WTC11 (cell line): Measurements from ENCODE around the gene STYXL2. TPM values are rescaled to one million over a fixed set of nuclear protein-coding genes. Genes with fewer than 3 reads are reported as not detected.

Experiments
- ATAC-seq: fragments of 200-7000 bp; cut with Tn5 transposase; 2 replicates; pipeline ENCODE4 v1.10.0; 2021; ENCODE audit warnings: mild to moderate bottlenecking, moderate library complexity
- CTCF ChIA-PET: fragments of 300-600 bp; sonication (Branson Sonifier 250); formaldehyde crosslinking; loops from one replicate; lab custom pipeline; 2021; ENCODE audit warnings: antibody characterized with exemption; lab: Charles Lee
- POLR2A ChIA-PET: fragments of 350-600 bp; sonication (Branson Sonifier 250); formaldehyde crosslinking; loops from one replicate; lab custom pipeline; 2021; ENCODE audit warnings: antibody characterized with exemption; lab: Charles Lee
- DNase-seq: peaks from one replicate; pipeline ENCODE4 v3.0.0; 2021; ENCODE audit warnings: low spot score
- H3K27ac Mint-ChIP-seq: 2 replicates; pipeline ENCODE4 v1.8.0; 2021; ENCODE audit warnings: mixed read lengths
- H3K27me3 Mint-ChIP-seq: 2 replicates; pipeline ENCODE4 v1.8.0; 2021; ENCODE audit warnings: low read depth, mild to moderate bottlenecking, moderate library complexity, mixed read lengths
- H3K36me3 Mint-ChIP-seq: 2 replicates; pipeline ENCODE4 v1.8.0; 2021; ENCODE audit warnings: mixed read lengths
- H3K4me1 Mint-ChIP-seq: 2 replicates; pipeline ENCODE4 v1.8.0; 2022; ENCODE audit warnings: mixed read lengths
- H3K4me3 Mint-ChIP-seq: 2 replicates; pipeline ENCODE4 v1.8.0; 2021; ENCODE audit warnings: mild to moderate bottlenecking, moderate library complexity, mixed read lengths
- H3K9me3 Mint-ChIP-seq: 2 replicates; pipeline ENCODE4 v1.8.0; 2021; ENCODE audit warnings: mixed read lengths
- AR ChIP-seq: fragments of 250-450 bp; sonication (Bioruptor Pico); IDR thresholded peaks from 2 replicates; pipeline ENCODE4 v1.9.0; 2021; ENCODE audit warnings: mild to moderate bottlenecking
- ATF3 ChIP-seq: sonication (generic); formaldehyde crosslinking; conservative IDR thresholded peaks from 2 replicates; pipeline ENCODE4 v1.8.1; 2022; ENCODE audit warnings: mild to moderate bottlenecking, missing genetic modification reagents
- ESRRA ChIP-seq: sonication (generic); formaldehyde crosslinking; IDR thresholded peaks from 2 replicates; pipeline ENCODE4 v1.8.1; 2022; ENCODE audit warnings: mild to moderate bottlenecking, missing genetic modification reagents, borderline replicate concordance
- FOXJ3 ChIP-seq: sonication (generic); formaldehyde crosslinking; IDR thresholded peaks from 2 replicates; pipeline ENCODE4 v1.9.0; 2021; ENCODE audit warnings: missing genetic modification reagents, mild to moderate bottlenecking, borderline replicate concordance
- FOXP4 ChIP-seq: sonication (generic); formaldehyde crosslinking; IDR thresholded peaks from 2 replicates; pipeline ENCODE4 v1.8.0; 2022; ENCODE audit warnings: mild to moderate bottlenecking, missing genetic modification reagents
- GABPB1 ChIP-seq: sonication (generic); formaldehyde crosslinking; IDR thresholded peaks from 2 replicates; pipeline ENCODE4 v1.8.1; 2023; ENCODE audit warnings: mild to moderate bottlenecking, missing genetic modification reagents
- HMGA2 ChIP-seq: fragments of 250-450 bp; sonication (Bioruptor Pico); IDR thresholded peaks from 2 replicates; pipeline ENCODE4 v1.4.0; 2021; ENCODE audit warnings: mild to moderate bottlenecking, moderate library complexity
- IRF2 ChIP-seq: sonication (generic); formaldehyde crosslinking; IDR thresholded peaks from 2 replicates; pipeline ENCODE4 v1.8.0; 2022; ENCODE audit warnings: low read depth, missing genetic modification reagents, borderline replicate concordance
- JAZF1 ChIP-seq: fragments of 250-450 bp; sonication (Bioruptor Pico); IDR thresholded peaks from 2 replicates; pipeline ENCODE4 v1.9.0; 2021; ENCODE audit warnings: moderate library complexity, mild to moderate bottlenecking, inconsistent platforms
- NFATC4 ChIP-seq: fragments of 250-450 bp; sonication (Bioruptor Pico); IDR thresholded peaks from 2 replicates; pipeline ENCODE4 v1.9.0; 2021; ENCODE audit warnings: mild to moderate bottlenecking
- OVOL2 ChIP-seq: fragments of 250-450 bp; sonication (Bioruptor Pico); IDR thresholded peaks from 2 replicates; pipeline ENCODE4 v1.9.0; 2021; ENCODE audit warnings: mild to moderate bottlenecking, borderline replicate concordance
- PRDM15 ChIP-seq: sonication (generic); formaldehyde crosslinking; IDR thresholded peaks from 2 replicates; pipeline ENCODE4 v1.8.0; 2022; ENCODE audit warnings: missing genetic modification reagents
- PREB ChIP-seq: sonication (generic); formaldehyde crosslinking; IDR thresholded peaks from 2 replicates; pipeline ENCODE4 v1.8.1; 2022; ENCODE audit warnings: mild to moderate bottlenecking, missing genetic modification reagents, moderate library complexity, borderline replicate concordance
- SMAD4 ChIP-seq: sonication (generic); formaldehyde crosslinking; IDR thresholded peaks from 2 replicates; pipeline ENCODE4 v1.8.0; 2022; ENCODE audit warnings: mild to moderate bottlenecking, missing genetic modification reagents
- USF2 ChIP-seq: sonication (generic); formaldehyde crosslinking; IDR thresholded peaks from 2 replicates; pipeline ENCODE4 v1.8.1; 2023; ENCODE audit warnings: mild to moderate bottlenecking, missing genetic modification reagents, moderate library complexity
- ZNF121 ChIP-seq: sonication (generic); formaldehyde crosslinking; IDR thresholded peaks from 2 replicates; pipeline ENCODE4 v1.8.0; 2023; ENCODE audit warnings: missing genetic modification reagents
- ZNF138 ChIP-seq: sonication (generic); formaldehyde crosslinking; conservative IDR thresholded peaks from 2 replicates; pipeline ENCODE4 v1.8.1; 2022; ENCODE audit warnings: mild to moderate bottlenecking, moderate library complexity, missing genetic modification reagents
- ZNF512 ChIP-seq: sonication (generic); formaldehyde crosslinking; IDR thresholded peaks from 2 replicates; pipeline ENCODE4 v1.8.1; 2022; ENCODE audit warnings: missing genetic modification reagents, borderline replicate concordance
- total RNA-seq: library from RNA; stranded (reverse); gene quantifications from 3 replicates; pipeline ENCODE4 v1.2.3, GENCODE V29; 2021

STYXL2 gene
- total RNA-seq, 1 experiment from 2014 or later, result 0.59 TPM

- ChIA-PET CTCF (interaction anchor here (1.6 kb wide), 1 partner anchor 125 kb away, joined by 5 read pairs; the partner anchor contains the start of gene POU2F1), POLR2A (interaction anchor here (2.2 kb wide), 1 partner anchor 125 kb away, joined by 9 read pairs; the partner anchor contains the start of gene POU2F1)
- ATAC-seq (no peak), DNase-seq (no peak)
- no peak overlapping the region for H3K27ac Mint-ChIP-seq
- TF ChIP-seq NFATC4, result no peak
- TF ChIP-seq HMGA2 (CRISPR knock-in tag), result no peak
- TF ChIP-seq JAZF1 (CRISPR knock-in tag), result no peak
- TF ChIP-seq AR (CRISPR knock-in tag), result no peak
- no peak for TF ChIP-seq ATF3 (CRISPR knock-in tag)
- TF ChIP-seq OVOL2 (CRISPR knock-in tag), result no peak
- TF ChIP-seq PREB (CRISPR knock-in tag), result no peak
- TF ChIP-seq ZNF138 (CRISPR knock-in tag), result no peak
- H3K27me3 Mint-ChIP-seq, result no peaks in the 10 kb centered on the region
- peaks cover 13% of the 10 kb centered on the region for H3K9me3 Mint-ChIP-seq
- H3K36me3 Mint-ChIP-seq, result 0 out of 2 replicates have a peak, but pooled peaks cover 2% of the 10 kb centered on the region
- H3K4me1 Mint-ChIP-seq, result peaks cover 17% of the 10 kb centered on the region
- no peak overlapping the region for H3K4me3 Mint-ChIP-seq
Observed at GRCh38 chr1:167094690-167095089, 815 bp downstream of the STYXL2 start.

- Mint-ChIP-seq H3K4me3 (no peak overlapping the region), H3K36me3 (0 out of 2 replicates have a peak, but pooled peaks cover 2% of the 10 kb centered on the region), H3K27ac (no peak overlapping the region), H3K9me3 (peaks cover 20% of the 10 kb centered on the region), H3K4me1 (peaks cover 23% of the 10 kb centered on the region), H3K27me3 (no peaks in the 10 kb centered on the region)
- TF ChIP-seq ZNF138 (CRISPR knock-in tag), result no peak
- no peak for TF ChIP-seq SMAD4 (CRISPR knock-in tag)
- no peak for TF ChIP-seq USF2 (CRISPR knock-in tag)
- no peak for TF ChIP-seq ESRRA (CRISPR knock-in tag)
- TF ChIP-seq IRF2, result no peak
- no peak for TF ChIP-seq FOXJ3 (CRISPR knock-in tag)
- no peak for TF ChIP-seq ZNF121
- ATAC-seq, result no peak
- ChIA-PET CTCF (no interaction called here), POLR2A (interaction anchor here (2.2 kb wide), 1 partner anchor 125 kb away, joined by 9 read pairs; the partner anchor contains the start of gene POU2F1)
- no peak for DNase-seq
Observed at GRCh38 chr1:167095368-167095767, 1.5 kb downstream of the STYXL2 start.

- ATAC-seq (peak; percentile 33), DNase-seq (no peak)
- peaks cover 24% of the 10 kb centered on the region for H3K9me3 Mint-ChIP-seq
- CTCF ChIA-PET, result no interaction called here
- POLR2A ChIA-PET, result no interaction called here
- H3K27ac Mint-ChIP-seq, result no peak overlapping the region
- no peak overlapping the region for H3K4me3 Mint-ChIP-seq
- H3K27me3 Mint-ChIP-seq, result no peaks in the 10 kb centered on the region
- 0 out of 2 replicates have a peak, but pooled peaks cover 2% of the 10 kb centered on the region for H3K36me3 Mint-ChIP-seq
- peaks cover 33% of the 10 kb centered on the region for H3K4me1 Mint-ChIP-seq
- TF ChIP-seq GABPB1 (CRISPR knock-in tag) (no peak), HMGA2 (CRISPR knock-in tag) (no peak), ATF3 (CRISPR knock-in tag) (no peak), ZNF512 (no peak), PRDM15 (CRISPR knock-in tag) (no peak), FOXP4 (no peak)
Observed at GRCh38 chr1:167099851-167100250, 6.0 kb downstream of the STYXL2 start.
